Mucosa of rectum (tissue), 2 donors: ENCODE measurements around the gene CCDC200.
"Not testable (repeated sequence)": the region's sequence is repeated elsewhere in the genome, so short reads cannot be mapped to it uniquely, and the experiment has no call there.

Source experiments
- H3K27ac ChIP-seq, 2 donors: one replicate each; pipeline ENCODE4 v1.7.0; 2013; ENCODE audit warnings: inconsistent platforms in 2 of 2, low read depth in 2 of 2, low read length in 2 of 2
- H3K27me3 ChIP-seq, 2 donors: one replicate each; pipeline ENCODE4 v1.7.0; 2013; ENCODE audit warnings: low read length in 2 of 2; ENCODE audit not compliant: control insufficient read depth in 2 of 2, insufficient read depth in 2 of 2
- H3K36me3 ChIP-seq, 2 donors: one replicate each; pipeline ENCODE4 v1.7.0; 2013; ENCODE audit warnings: low read length in 2 of 2; ENCODE audit not compliant: control insufficient read depth in 2 of 2, insufficient read depth in 2 of 2
- H3K4me1 ChIP-seq, 2 donors: one replicate each; pipeline ENCODE4 v1.7.0; 2013; ENCODE audit warnings: low read length in 2 of 2, mild to moderate bottlenecking in 1 of 2; ENCODE audit not compliant: control insufficient read depth in 2 of 2, insufficient read depth in 2 of 2
- H3K4me3 ChIP-seq, 2 donors: one replicate each; pipeline ENCODE4 v1.7.0; 2013; ENCODE audit warnings: low read length in 2 of 2
- H3K9ac ChIP-seq, 2 donors: one replicate each; pipeline ENCODE4 v1.7.0; 2013; ENCODE audit warnings: low read length in 2 of 2, low read depth in 1 of 2, mild to moderate bottlenecking in 1 of 2
- H3K9me3 ChIP-seq, 2 donors: one replicate each; pipeline ENCODE4 v1.7.0; 2013; ENCODE audit warnings: low read length in 2 of 2; ENCODE audit not compliant: control insufficient read depth in 2 of 2
- donor health status: healthy.
- donor health status: Normal muscosa, but diverticular disease.

Gene CCDC200

DNA sequence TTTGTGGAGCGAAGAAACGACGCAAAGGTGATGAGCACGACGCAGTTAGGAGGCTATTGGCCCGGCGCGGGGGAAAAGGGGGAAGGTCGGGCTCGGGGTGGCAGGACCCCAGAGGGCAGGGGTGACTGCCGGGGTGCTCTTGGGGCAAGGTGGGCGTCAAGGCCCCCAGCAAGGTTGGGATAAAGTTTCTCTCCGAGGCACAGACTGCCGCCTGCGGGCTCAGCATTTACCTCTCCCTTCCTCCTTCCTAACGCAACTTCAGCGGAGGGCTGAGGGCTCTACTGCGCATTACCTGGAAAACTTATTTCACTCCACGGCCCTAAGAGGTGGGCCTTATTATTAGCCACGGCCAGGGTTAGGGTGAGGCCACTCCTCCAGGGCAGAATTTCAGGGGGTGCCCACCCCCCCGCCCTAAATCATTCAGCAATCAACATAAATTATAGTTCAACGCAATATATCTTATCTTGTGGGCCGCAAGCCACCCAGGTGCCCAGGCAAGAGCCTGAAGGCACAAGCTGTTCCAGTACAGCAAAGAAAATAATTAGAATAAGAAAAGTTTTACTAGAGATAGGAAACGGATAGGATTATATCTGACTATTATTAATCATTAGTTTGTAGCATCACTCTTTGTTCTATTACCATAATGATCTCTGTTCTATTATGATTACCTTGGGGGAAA, 3.7 kb upstream of the CCDC200 start:
- H3K36me3 ChIP-seq, H3K4me1 ChIP-seq, H3K27me3 ChIP-seq, H3K9me3 ChIP-seq: not testable (repeated sequence)
- Histone ChIP-seq H3K4me3 (peak overlapping the region in 1 of 2 donors; percentile 42), H3K9ac (peak overlapping the region in 1 of 2 donors; percentile 15), H3K27ac (peak overlapping the region in 1 of 2 donors; percentile 45)

DNA sequence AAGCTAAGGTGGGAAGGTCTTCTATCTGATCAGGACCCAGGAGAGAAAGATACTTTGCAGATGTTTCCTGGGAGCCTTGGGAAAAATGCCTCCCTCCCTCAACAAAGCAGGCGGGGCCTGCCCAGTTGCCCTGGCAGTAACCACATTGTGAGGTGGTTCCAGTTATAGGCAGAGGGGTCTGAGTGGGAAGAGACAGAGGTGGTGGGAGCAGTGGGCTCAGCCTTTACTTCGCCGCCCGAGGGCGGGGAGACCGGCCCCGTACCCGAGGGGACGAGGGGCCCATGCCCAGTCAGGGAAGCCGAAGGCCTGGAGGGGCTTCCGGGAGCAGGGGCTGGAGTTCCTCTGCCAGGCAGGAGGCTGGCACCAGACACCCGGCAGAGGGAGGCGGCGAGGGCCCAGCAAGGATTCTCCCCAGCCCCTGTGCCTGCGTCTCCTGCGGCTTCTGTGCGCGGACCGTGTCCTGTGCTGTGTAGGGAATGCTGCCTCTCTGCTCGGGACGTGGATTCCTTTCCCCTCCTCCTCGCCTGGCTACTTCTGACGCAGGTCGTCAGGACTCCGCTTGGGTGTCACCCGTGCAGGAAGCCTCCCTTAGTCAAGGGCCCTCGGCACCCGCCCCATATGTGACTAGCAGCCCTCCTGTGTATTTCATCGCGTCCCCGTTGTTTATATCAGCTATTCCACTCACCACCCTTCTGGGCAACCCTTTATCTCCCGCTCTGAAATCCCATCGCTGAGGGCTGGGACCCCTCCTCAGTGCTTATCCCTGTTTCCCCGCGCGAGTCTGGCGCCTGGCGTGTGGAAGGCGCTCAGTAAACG, 3.0 kb upstream of the CCDC200 start:
- Histone ChIP-seq H3K27ac (peak overlapping the region in 1 of 2 donors; percentile 45), H3K4me3 (peak overlapping the region in 1 of 2 donors; percentile 42), H3K9ac (peak overlapping the region in 1 of 2 donors; percentile 15)
- not testable (repeated sequence) for H3K9me3 ChIP-seq, H3K36me3 ChIP-seq, H3K27me3 ChIP-seq, H3K4me1 ChIP-seq

DNA sequence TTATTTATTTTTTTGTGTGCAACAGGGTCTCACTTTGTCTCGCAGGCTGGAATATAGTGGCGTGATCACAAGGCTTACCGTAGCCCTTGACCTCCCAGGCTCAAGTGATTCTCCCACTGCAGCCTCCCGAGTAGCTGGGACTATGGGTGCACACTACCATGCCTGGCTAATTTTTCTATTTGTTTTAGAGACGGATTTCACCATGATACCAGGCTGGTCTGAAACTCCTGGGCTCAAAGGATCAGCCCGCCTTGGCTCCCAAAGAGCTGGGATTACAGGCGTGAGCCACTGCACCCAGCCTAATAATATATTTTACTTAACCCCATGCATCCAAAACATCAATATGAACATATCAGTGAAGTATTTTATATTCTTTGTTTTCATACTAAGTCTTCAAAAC, 2.0 kb downstream of the CCDC200 start:
- Histone ChIP-seq H3K9ac (no peak overlapping the region), H3K9me3 (no peaks in the 10 kb centered on the region), H3K4me1 (no peaks in the 10 kb centered on the region), H3K27ac (no peak overlapping the region), H3K36me3 (peaks cover 0 to 2% of the 10 kb centered on the region in 2 donors), H3K27me3 (no peaks in the 10 kb centered on the region), H3K4me3 (no peak overlapping the region)

DNA sequence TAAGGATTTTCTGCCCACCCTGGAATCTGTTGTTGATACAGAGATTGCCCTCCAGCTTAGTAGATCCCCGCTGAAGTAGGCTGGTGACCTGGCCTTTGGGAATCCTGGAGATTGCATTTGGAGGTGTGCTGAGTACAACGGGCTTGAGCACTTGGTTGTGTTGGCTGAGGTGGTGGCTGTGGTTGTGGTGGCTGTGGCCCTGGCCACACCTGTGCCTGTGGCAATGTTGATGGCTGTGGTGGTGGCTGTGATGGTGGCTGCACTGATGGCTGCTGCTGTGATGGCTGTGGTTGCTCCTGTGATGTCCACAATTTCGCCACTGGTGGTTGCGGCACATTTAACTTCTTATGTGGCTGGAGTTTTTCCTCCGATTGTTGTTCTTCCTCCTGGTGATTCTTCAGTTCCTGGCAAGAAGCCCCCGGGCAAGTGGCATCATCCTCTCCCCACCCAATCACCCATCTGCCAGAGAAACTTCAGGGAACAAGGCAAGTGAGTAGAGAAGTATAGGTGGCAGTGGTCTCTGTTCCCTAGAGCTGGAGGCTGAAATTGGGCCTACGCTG, 4.2 kb downstream of the CCDC200 start:
- Histone ChIP-seq H3K4me1 (no peaks in the 10 kb centered on the region), H3K27ac (no peak overlapping the region), H3K4me3 (no peak overlapping the region), H3K36me3 (peaks cover 0 to 3% of the 10 kb centered on the region in 2 donors), H3K9me3 (no peaks in the 10 kb centered on the region), H3K9ac (no peak overlapping the region), H3K27me3 (no peaks in the 10 kb centered on the region)

DNA sequence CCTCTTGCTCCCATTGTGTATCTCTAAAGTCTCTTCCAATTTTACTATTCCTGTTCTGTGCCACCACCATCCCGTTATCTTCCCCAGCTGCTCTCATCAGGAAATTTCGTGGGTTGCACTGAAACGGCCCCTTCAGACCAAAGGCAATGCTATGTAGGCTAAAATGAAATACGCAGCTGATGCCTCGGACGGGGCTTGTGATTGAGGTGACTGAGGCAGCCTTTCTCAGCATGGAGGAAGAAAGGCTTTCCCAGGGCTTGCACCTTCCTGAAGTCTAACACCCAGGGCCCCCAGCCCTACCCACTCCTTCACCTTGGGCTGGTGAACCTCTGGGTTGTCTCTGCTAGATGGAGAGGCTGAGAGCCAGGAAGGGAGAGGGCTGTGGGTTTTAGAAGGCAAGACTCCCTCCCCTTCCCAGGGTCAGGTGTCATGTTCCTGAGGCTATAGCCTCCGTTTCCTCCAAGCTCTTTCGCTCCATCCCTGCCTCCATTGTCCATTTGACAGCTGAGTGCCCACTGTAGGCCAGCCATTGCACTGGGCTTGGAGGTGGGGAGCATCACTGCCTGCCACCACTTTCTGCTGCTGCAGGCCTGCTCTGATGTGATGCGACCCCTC, 7.8 kb downstream of the CCDC200 start:
- Histone ChIP-seq H3K36me3 (peaks cover 6 to 22% of the 10 kb centered on the region in 2 donors), H3K27me3 (no peaks in the 10 kb centered on the region), H3K4me3 (no peak overlapping the region), H3K9me3 (no peaks in the 10 kb centered on the region), H3K4me1 (no peaks in the 10 kb centered on the region), H3K9ac (no peak overlapping the region), H3K27ac (no peak overlapping the region)

DNA sequence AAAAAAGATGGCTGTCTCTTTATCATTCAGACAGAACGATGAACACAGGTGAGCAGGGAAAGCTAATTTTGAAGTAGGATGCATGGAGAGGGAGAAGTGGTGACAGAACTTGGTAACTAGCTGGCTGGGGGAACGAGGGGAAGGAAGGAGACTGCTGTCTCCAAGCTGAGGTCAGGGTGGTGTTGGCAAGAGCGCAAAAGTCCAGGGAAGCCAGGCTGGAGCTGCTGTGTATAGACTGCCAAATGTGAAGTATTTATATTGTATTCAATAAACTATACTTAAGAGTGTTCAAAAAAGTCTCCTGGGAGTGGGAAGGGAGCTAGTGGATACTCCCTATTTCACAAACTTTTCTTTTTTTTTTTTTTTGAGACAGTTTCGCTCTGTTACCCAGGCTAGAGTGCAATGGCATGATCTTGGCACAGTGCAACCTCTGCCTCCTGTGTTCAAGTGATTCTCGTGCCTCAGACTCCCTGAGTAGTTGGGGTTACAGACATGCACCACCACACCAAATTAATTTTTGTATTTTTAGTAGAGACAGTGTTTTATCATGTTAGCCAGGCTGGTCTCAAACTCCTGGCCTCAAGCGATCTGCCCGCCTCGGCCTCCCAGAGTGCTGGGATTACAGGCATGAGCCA, 8.6 kb downstream of the CCDC200 start:
- Histone ChIP-seq H3K4me1 (no peaks in the 10 kb centered on the region), H3K27me3 (no peaks in the 10 kb centered on the region), H3K27ac (no peak overlapping the region), H3K36me3 (peaks cover 6 to 27% of the 10 kb centered on the region in 2 donors), H3K9me3 (no peaks in the 10 kb centered on the region), H3K9ac (no peak overlapping the region), H3K4me3 (no peak overlapping the region)

DNA sequence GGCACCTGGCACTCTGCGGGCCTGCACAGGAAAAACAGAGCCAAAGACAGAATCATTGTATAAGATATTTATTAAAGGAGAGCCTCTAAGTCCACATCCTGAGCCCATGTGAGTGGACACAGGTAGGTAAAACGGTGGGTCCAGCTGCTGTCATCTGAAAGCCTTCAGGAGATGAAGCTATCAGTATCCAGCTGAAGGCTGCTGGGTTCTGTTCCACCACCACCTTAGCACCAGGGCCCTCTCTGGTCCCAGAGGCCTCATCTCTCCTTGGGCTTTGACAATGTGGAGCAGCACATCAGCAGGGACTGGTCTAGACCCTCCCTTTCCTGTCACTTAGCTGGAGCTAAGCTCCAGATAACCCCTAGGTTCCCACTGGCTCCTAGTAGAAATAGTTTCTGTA, 9.4 kb downstream of the CCDC200 start:
- no peaks in the 10 kb centered on the region for H3K27me3 ChIP-seq
- peaks cover 6 to 31% of the 10 kb centered on the region in 2 donors for H3K36me3 ChIP-seq
- H3K4me3 ChIP-seq, result no peak overlapping the region
- H3K4me1 ChIP-seq, result no peaks in the 10 kb centered on the region
- no peaks in the 10 kb centered on the region for H3K9me3 ChIP-seq
- H3K9ac ChIP-seq, result no peak overlapping the region
- H3K27ac ChIP-seq, result no peak overlapping the region

DNA sequence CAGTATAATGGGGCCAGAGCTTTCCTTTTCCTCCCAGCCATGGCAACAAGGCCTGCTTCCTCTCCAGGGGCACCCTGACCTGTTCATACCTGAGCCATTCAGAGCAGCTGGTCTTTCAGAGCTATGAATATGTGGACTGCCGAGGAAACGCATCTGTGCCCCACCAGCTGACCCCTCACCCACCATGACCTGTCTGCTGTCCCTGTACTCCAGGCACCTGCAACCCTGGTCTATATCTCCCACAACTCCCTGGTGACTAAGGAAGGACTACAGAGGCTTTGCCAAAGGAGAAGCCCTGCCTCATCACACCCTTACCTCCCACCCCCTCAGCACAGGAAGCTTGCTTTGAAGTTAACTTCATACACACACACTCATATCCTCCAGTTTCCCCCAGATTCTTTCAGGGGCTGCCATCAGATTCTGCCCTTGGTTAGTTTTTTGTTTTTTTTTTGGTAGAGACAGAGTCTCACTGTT, 10.8 kb downstream of the CCDC200 start:
- peaks cover 6% of the 10 kb centered on the region in 2 donors for H3K4me1 ChIP-seq
- H3K27ac ChIP-seq, result no peak overlapping the region
- H3K9ac ChIP-seq, result no peak overlapping the region
- no peak overlapping the region for H3K4me3 ChIP-seq
- peaks cover 6 to 34% of the 10 kb centered on the region in 2 donors for H3K36me3 ChIP-seq
- H3K9me3 ChIP-seq, result no peaks in the 10 kb centered on the region
- H3K27me3 ChIP-seq, result no peaks in the 10 kb centered on the region

DNA sequence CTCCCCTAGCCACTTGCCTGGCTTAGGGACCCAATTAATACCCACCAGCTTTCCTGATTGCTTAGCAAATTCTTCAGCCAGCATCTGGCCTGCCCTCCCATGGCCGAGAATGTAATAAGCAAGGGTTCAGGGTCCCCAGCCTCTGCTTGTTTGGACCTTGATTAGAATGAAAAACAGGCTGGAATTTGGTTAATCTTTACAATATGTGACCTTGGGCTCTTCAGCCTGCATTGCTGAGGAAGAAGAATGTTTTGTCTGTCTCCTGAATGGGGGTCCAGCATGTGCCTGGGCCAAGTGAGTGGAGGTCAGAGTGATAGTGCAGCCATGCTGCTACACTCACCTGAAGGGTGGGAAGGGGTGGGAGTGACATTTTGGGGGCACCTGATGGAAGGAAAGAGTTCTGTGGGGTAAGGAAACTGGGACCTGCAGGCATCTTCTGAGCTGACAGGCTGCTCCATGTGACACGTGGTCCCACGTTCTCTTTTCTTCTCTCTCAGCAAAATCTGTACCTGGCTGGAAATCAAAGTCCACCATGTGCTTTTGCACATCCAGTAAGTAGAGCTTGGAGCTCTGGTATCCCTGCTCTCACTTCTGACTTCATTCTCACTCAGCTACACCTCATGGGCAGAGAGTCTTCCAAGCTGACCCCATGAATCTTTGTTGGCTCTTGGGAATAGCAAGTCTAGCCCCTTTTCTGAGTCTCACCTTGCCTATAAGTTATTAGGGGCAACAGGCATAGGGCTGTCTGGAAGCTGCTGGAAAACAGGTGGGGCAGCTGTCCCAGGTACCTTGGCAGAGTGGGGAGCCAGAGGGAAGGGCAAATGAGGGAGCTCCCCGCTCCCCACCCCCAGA, 11.4 kb downstream of the CCDC200 start:
- H3K4me3 ChIP-seq, result no peak overlapping the region
- peaks cover 6 to 32% of the 10 kb centered on the region in 2 donors for H3K36me3 ChIP-seq
- no peaks in the 10 kb centered on the region for H3K27me3 ChIP-seq
- peaks cover 7 to 13% of the 10 kb centered on the region in 2 donors for H3K4me1 ChIP-seq
- no peak overlapping the region for H3K9ac ChIP-seq
- H3K27ac ChIP-seq, result no peak overlapping the region
- no peaks in the 10 kb centered on the region for H3K9me3 ChIP-seq
